Lower leg skin (tissue), 4 donors: Measurements from ENCODE around the gene NPTX2. TPM values are rescaled to one million over a fixed set of nuclear protein-coding genes. Genes with fewer than 3 reads are reported as not detected.

Experiments used
- DNase-seq, 2 donors: peaks; one replicate each; pipeline ENCODE4 v3.0.0-alpha.2; 2019; ENCODE audit warnings: low spot score in 2 of 2
- H3K4me3 ChIP-seq: fragments of 200-600 bp; sonication (generic); 2 replicates; pipeline ENCODE4 v1.5.1; 2017; ENCODE audit warnings: mild to moderate bottlenecking, low read depth; ENCODE audit not compliant: poor library complexity, severe bottlenecking
- POLR2A ChIP-seq, 2 donors: fragments of 450-650 bp; IDR thresholded peaks; one replicate each; pipeline ENCODE4 v1.6.1; 2016 to 2017; ENCODE audit warnings: antibody characterized with exemption in 2 of 2, mild to moderate bottlenecking in 1 of 2, moderate library complexity in 1 of 2
- WGBS, 2 donors: methylation state at CpG; one replicate each; pipeline ENCODE4 v1.1.5; 2018; 5-methylcytosine and 5-hydroxymethylcytosine counted together
- intact Hi-C: fragments of 100-400 bp; cut with DNase I; formaldehyde crosslinking; loops from one replicate; pipeline ENCODE4 v1.15.0; 2023; ENCODE audit warnings: low total_unique reads
- total RNA-seq, 4 donors: library from RNA; depleted of rRNA; stranded (reverse); fragments of >200 nt; gene quantifications; one replicate each; pipeline ENCODE4 v1.1.0, GENCODE V29; 2016
- TF ChIP-seq, protein P1 (sequence below), 3 donors: fragments of 450-650 bp; IDR thresholded peaks; one replicate each; pipeline ENCODE4 v1.5.1; 2016; ENCODE audit warnings: antibody characterized with exemption in 3 of 3, mild to moderate bottlenecking in 3 of 3, moderate library complexity in 2 of 3

NPTX2 gene
- total RNA-seq, 4 donors from 2014 or later = 4.2 to 17.6 (median 10.2) TPM

DNA sequence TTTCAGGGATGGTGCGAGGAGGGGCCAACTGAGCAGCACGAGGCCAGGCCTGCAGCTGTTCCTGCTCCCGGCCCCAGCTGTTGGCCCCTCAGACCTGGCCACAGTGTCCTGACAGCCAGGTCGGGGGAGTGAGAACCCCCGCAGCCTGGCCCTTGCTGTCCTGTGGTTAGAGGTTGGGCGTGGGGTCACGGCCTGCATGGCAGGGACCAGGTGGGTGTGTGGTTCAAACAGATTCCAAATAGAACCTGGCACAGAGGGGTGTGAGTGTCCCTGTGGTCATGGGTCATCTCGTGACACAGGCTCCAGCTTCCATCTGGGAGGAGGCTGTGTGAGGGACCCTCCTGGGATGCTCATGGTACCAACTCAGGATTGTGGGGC lies 10.3 kb downstream of the NPTX2 start:
- intact Hi-C loops = no loop called here
- DNase-seq = no peak
- no peak for TF ChIP-seq POLR2A (IDR thresholded peaks at IDR 0.05)
- TF ChIP-seq, protein P1, sequence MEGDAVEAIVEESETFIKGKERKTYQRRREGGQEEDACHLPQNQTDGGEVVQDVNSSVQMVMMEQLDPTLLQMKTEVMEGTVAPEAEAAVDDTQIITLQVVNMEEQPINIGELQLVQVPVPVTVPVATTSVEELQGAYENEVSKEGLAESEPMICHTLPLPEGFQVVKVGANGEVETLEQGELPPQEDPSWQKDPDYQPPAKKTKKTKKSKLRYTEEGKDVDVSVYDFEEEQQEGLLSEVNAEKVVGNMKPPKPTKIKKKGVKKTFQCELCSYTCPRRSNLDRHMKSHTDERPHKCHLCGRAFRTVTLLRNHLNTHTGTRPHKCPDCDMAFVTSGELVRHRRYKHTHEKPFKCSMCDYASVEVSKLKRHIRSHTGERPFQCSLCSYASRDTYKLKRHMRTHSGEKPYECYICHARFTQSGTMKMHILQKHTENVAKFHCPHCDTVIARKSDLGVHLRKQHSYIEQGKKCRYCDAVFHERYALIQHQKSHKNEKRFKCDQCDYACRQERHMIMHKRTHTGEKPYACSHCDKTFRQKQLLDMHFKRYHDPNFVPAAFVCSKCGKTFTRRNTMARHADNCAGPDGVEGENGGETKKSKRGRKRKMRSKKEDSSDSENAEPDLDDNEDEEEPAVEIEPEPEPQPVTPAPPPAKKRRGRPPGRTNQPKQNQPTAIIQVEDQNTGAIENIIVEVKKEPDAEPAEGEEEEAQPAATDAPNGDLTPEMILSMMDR (IDR thresholded peaks at IDR 0.05) = no peak
- no peak overlapping the region for H3K4me3 ChIP-seq
- 71 to 90% methylated on average over 6 to 8 of the region's 8 CpGs for WGBS, 2 donors

DNA sequence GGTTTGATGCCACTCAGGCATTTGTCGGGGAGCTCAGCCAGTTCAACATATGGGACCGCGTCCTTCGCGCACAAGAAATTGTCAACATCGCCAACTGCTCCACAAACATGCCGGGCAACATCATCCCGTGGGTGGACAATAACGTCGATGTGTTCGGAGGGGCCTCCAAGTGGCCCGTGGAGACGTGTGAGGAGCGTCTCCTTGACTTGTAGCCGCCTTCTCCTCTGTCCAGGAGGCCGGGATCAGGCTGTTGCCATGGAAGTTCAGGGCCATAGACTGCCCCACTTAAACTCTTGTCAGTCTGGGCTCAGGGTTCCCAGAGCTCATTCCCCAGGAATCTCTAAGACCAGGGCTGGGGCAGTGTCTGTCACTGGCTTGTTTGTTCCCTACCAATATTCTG lies 11.3 kb downstream of the NPTX2 start:
- WGBS, 2 donors = 79 to 87% methylated on average over 16 of the region's 16 CpGs
- no peak overlapping the region for H3K4me3 ChIP-seq
- DNase-seq = no peak
- intact Hi-C loops = no loop called here
- no peak for TF ChIP-seq POLR2A (IDR thresholded peaks at IDR 0.05)
- TF ChIP-seq, protein P1 (IDR thresholded peaks at IDR 0.05) = no peak

DNA sequence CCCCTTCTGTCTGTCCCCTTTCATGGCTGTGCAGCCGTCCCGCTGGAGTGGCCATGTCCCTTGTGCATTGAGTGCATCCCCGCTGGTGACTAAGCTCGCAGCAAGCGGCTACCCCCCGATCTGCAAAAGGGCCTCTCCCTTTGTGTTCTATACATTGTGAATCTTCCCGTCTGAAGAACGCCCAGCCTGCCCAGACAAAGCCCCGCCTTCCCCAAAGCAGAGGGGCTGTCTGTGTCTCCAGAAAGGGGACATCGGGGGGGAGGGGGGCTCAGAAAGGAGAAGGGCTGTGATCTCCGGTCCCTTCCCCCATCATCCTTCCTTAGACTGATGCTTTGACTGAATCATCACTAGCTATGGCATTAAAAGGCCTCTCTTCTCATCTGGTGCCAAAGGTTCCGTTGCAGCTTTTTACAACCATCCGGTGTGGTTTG lies 11.9 kb downstream of the NPTX2 start:
- no peak overlapping the region for H3K4me3 ChIP-seq
- peak in 1 of 2 donors; percentile 74 for DNase-seq
- TF ChIP-seq, protein P1 (IDR thresholded peaks at IDR 0.05) = no peak
- no peak for TF ChIP-seq POLR2A (IDR thresholded peaks at IDR 0.05)
- WGBS, 2 donors = 25 to 34% methylated on average over 13 of the region's 13 CpGs
- intact Hi-C loops = no loop called here

DNA sequence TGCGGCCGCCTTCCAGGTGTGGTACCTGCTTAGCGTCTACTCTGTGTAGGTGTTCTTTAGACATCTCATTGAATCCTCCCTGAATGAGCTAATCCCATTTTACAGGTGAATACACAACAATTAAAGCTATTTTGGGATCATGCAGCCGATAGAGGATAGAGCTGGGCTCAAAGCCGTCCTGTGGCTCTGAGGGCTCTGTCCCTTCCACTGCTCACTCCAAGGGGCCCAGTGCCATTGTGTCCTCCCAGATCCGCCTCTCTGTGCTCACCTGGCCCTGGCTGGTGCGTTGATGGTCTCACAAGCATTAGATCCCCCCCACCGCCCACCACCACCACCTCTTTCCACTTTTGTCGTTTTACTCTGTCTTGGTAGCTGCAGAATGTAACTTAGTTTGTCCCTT lies 13.1 kb downstream of the NPTX2 start:
- 74 to 75% methylated on average over 9 of the region's 9 CpGs for WGBS, 2 donors
- TF ChIP-seq POLR2A (IDR thresholded peaks at IDR 0.05) = no peak
- TF ChIP-seq, protein P1 (IDR thresholded peaks at IDR 0.05) = no peak
- no peak overlapping the region for H3K4me3 ChIP-seq
- DNase-seq = no peak
- intact Hi-C loops = no loop called here

DNA sequence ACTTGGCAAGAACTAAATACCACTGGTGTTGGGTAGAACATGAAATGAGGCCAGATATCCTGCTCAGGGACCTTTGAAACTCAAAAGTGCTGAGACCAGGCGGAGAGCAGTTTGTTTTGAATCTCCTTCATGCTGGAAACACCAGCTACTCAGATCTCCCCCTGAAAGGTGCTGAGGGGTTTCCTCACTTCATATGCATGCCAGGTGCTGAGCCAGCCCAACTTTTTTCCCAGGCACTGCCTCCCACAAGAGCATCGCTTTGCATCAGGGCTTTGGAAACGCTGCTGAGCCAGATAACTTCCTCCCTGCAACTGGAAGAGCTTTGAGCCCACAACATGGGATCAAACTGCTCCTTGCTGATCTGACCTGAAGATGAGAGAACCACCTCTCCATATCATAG lies 13.7 kb downstream of the NPTX2 start:
- no peak for DNase-seq
- WGBS, 2 donors = 54 to 72% methylated on average over 2 to 3 of the region's 3 CpGs
- no peak for TF ChIP-seq POLR2A (IDR thresholded peaks at IDR 0.05)
- TF ChIP-seq, protein P1 (IDR thresholded peaks at IDR 0.05) = no peak
- no peak overlapping the region for H3K4me3 ChIP-seq
- intact Hi-C loops = no loop called here

DNA sequence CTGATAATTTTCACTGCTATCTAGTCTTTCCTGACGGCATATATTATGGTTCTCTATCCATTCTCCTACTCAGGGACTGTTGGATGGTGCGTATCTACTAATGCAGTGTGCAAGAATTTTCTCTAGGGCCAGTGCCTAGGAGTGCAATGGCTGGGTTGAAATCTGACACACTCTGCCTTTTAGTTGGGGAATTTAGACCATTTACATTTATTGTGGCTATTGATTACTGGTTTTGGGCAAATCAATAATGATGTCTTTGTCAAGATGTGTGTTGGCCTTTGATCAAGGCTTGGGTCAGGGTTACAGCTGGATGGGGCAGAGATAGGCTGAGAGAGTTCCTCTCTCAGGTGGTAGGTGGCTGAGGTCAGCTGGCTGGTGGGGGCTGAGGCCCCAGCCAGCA lies 21.8 kb downstream of the NPTX2 start:
- H3K4me3 ChIP-seq = no peak overlapping the region
- no peak for TF ChIP-seq POLR2A (IDR thresholded peaks at IDR 0.05)
- TF ChIP-seq, protein P1 (IDR thresholded peaks at IDR 0.05) = no peak
- intact Hi-C loops = no loop called here
- 90% methylated on average over 2 of the region's 2 CpGs for WGBS, 2 donors
- no peak for DNase-seq
